HEK293 (cell line): ENCODE measurements around the gene ATP8A1.

Experiments used
- ZBTB10 ChIP-seq: fragments of 450-650 bp; formaldehyde crosslinking; IDR thresholded peaks from 2 replicates; pipeline ENCODE4 v1.5.1; 2016; ENCODE audit warnings: missing biosample characterization, missing genetic modification characterization
- ZNF24 ChIP-seq: fragments of 450-650 bp; formaldehyde crosslinking; IDR thresholded peaks from 2 replicates; pipeline ENCODE4 v1.5.1; 2016; ENCODE audit warnings: missing biosample characterization, missing genetic modification characterization
- ZNF701 ChIP-seq: fragments of 450-650 bp; formaldehyde crosslinking; IDR thresholded peaks from 2 replicates; pipeline ENCODE4 v1.5.1; 2016; ENCODE audit warnings: missing biosample characterization, missing genetic modification characterization
- TF ChIP-seq, protein P1 (sequence below): fragments of 450-650 bp; formaldehyde crosslinking; IDR thresholded peaks from 2 replicates; pipeline ENCODE4 v1.5.1; 2016; ENCODE audit warnings: missing biosample characterization, missing genetic modification characterization

GRCh38 chr4:42391355-42391664 is 265.6 kb downstream of the ATP8A1 start:
- TF ChIP-seq, protein P1, sequence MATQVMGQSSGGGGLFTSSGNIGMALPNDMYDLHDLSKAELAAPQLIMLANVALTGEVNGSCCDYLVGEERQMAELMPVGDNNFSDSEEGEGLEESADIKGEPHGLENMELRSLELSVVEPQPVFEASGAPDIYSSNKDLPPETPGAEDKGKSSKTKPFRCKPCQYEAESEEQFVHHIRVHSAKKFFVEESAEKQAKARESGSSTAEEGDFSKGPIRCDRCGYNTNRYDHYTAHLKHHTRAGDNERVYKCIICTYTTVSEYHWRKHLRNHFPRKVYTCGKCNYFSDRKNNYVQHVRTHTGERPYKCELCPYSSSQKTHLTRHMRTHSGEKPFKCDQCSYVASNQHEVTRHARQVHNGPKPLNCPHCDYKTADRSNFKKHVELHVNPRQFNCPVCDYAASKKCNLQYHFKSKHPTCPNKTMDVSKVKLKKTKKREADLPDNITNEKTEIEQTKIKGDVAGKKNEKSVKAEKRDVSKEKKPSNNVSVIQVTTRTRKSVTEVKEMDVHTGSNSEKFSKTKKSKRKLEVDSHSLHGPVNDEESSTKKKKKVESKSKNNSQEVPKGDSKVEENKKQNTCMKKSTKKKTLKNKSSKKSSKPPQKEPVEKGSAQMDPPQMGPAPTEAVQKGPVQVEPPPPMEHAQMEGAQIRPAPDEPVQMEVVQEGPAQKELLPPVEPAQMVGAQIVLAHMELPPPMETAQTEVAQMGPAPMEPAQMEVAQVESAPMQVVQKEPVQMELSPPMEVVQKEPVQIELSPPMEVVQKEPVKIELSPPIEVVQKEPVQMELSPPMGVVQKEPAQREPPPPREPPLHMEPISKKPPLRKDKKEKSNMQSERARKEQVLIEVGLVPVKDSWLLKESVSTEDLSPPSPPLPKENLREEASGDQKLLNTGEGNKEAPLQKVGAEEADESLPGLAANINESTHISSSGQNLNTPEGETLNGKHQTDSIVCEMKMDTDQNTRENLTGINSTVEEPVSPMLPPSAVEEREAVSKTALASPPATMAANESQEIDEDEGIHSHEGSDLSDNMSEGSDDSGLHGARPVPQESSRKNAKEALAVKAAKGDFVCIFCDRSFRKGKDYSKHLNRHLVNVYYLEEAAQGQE (tag by site-specific recombination) = no peak
- no peak for TF ChIP-seq ZNF701 (tag by site-specific recombination)
- TF ChIP-seq ZBTB10 (tag by site-specific recombination) = no peak
- TF ChIP-seq ZNF24 (tag by site-specific recombination) = no peak
